Measurements from ENCODE around the gene GRID2IP. TPM values are rescaled to one million over a fixed set of nuclear protein-coding genes. Genes with fewer than 3 reads are reported as not detected.

GRID2IP gene
- total and polyA plus RNA-seq, 10 of the 15 experiments (the other 5 are each of a cell fraction or from before 2014, with no cell fraction given) = not detected

DNA sequence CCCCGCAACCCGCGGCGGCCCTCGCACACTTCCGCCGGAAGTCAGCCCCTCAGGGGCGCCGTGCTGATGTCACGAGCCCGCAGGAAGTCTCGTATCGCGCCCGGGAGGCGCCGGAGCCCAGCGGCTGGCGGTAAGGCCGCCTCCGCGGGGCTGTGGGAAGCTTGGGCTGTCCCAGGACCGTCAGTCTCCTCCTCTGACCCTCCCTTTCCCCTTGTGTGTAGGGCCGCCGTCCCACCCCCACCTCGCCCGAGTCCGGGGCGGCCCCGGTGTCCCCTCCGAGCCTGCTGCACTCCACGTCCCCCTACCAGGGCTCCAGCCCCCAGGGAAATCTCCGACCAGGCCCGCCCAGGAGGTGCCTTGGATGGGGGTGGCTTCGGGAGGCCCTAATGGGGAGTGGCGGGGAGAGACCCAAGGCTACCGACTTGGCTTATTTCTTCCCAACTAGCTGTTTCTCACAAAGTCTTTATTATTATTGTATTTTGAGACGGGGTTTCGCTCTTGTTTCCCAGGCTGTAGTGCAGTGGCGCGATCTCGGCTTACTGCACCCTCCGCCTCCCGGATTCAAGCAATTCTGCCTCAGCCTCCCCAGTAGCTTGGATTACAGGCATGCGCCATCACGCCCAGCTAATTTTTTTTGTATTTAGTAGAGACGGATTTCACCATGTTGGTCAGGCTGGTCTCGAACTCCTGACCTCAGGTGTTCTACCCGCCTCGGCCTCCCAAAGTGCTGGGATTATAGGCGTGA is 26.3 kb upstream of the GRID2IP start, which contains the start of gene ZDHHC4 (continued):
- no peak for TF ChIP-seq RCOR1 (conservative IDR thresholded peaks at IDR 0.05; ENCODE audit: low read depth, low read length)
- TF ChIP-seq MTA3 (IDR thresholded peaks at IDR 0.05; ENCODE audit: borderline replicate concordance, low read length) = no peak
- TF ChIP-seq POU2F2 (IDR thresholded peaks at IDR 0.05; ENCODE audit: borderline replicate concordance, low read depth, low read length) = peak; percentile 80; the same call in 2 of the 3 replicates
- TF ChIP-seq ZNF207 (IDR thresholded peaks at IDR 0.05; ENCODE audit: borderline replicate concordance) = no peak
- peak; percentile 94 for TF ChIP-seq ZBTB40 (IDR thresholded peaks at IDR 0.05; ENCODE audit: borderline replicate concordance)
- no peak for TF ChIP-seq PAX8 (IDR thresholded peaks at IDR 0.05)
- no peak for TF ChIP-seq PBX3 (IDR thresholded peaks at IDR 0.05; ENCODE audit: insufficient replicate concordance, low read depth, low read length)
- TF ChIP-seq, protein P1, sequence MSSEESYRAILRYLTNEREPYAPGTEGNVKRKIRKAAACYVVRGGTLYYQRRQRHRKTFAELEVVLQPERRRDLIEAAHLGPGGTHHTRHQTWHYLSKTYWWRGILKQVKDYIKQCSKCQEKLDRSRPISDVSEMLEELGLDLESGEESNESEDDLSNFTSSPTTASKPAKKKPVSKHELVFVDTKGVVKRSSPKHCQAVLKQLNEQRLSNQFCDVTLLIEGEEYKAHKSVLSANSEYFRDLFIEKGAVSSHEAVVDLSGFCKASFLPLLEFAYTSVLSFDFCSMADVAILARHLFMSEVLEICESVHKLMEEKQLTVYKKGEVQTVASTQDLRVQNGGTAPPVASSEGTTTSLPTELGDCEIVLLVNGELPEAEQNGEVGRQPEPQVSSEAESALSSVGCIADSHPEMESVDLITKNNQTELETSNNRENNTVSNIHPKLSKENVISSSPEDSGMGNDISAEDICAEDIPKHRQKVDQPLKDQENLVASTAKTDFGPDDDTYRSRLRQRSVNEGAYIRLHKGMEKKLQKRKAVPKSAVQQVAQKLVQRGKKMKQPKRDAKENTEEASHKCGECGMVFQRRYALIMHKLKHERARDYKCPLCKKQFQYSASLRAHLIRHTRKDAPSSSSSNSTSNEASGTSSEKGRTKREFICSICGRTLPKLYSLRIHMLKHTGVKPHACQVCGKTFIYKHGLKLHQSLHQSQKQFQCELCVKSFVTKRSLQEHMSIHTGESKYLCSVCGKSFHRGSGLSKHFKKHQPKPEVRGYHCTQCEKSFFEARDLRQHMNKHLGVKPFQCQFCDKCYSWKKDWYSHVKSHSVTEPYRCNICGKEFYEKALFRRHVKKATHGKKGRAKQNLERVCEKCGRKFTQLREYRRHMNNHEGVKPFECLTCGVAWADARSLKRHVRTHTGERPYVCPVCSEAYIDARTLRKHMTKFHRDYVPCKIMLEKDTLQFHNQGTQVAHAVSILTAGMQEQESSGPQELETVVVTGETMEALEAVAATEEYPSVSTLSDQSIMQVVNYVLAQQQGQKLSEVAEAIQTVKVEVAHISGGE (CRISPR knock-in tag; IDR thresholded peaks at IDR 0.05) = no peak; the same call in 1 of the 2 replicates
- no peak for TF ChIP-seq MEF2A (IDR thresholded peaks at IDR 0.05; ENCODE audit: insufficient read depth, low read depth, low read length)
- TF ChIP-seq SMAD1 (IDR thresholded peaks at IDR 0.05; ENCODE audit: low read depth, partially characterized antibody) = no peak
- no peak for TF ChIP-seq CHD1 (IDR thresholded peaks at IDR 0.05; ENCODE audit: low read depth, low read length)
- no peak for TF ChIP-seq SUPT20H (IDR thresholded peaks at IDR 0.05; ENCODE audit: borderline replicate concordance, control insufficient read depth, low read depth, low read length)
- no peak for TF ChIP-seq TARDBP (IDR thresholded peaks at IDR 0.05; ENCODE audit: borderline replicate concordance)
- TF ChIP-seq NFYB (IDR thresholded peaks at IDR 0.05; ENCODE audit: insufficient read depth, low read depth, low read length) = no peak
- TF ChIP-seq JUNB (IDR thresholded peaks at IDR 0.05) = no peak
- no peak for TF ChIP-seq KAT2A (conservative IDR thresholded peaks at IDR 0.05; ENCODE audit: control insufficient read depth, low read depth, low read length)
- TF ChIP-seq IKZF1 (conservative IDR thresholded peaks at IDR 0.05) = peak; percentile 77
- TF ChIP-seq BHLHE40 (IDR thresholded peaks at IDR 0.05; ENCODE audit: borderline replicate concordance in 1 of 2, low read depth in 2 of 2, low read length in 1 of 2) = peak; percentile 72 to 88; a peak in 3 of 4 replicates
- TF ChIP-seq PML (IDR thresholded peaks at IDR 0.05; ENCODE audit: low read length) = peak; percentile 84
- TF ChIP-seq DPF2 (IDR thresholded peaks at IDR 0.05) = peak; percentile 72
- peak; percentile 96 for TF ChIP-seq POLR2A (IDR thresholded peaks at IDR 0.05; ENCODE audit: low read depth, low read length)

Measured in GM12878 (cell line).